Measurements from ENCODE around the gene SETDB2. TPM values are rescaled to one million over a fixed set of nuclear protein-coding genes. Genes with fewer than 3 reads are reported as not detected.
"Not testable (repeated sequence)": the region's sequence is repeated elsewhere in the genome, so short reads cannot be mapped to it uniquely, and the experiment has no call there.

The SETDB2 gene
- total RNA-seq, 1 donor: 11.0 TPM

- H3K4me3 ChIP-seq (ENCODE audit: low read depth, low read length): no peak overlapping the region
- no peak for TF ChIP-seq CTCF (IDR thresholded peaks at IDR 0.05; ENCODE audit: insufficient read depth, low read length)
Observed at GRCh38 chr13:49481788-49482187, 37.7 kb downstream of the SETDB2 start.

GRCh38 chr13:49488563-49488962, 44.5 kb downstream of the SETDB2 start:
- no peak for TF ChIP-seq CTCF (IDR thresholded peaks at IDR 0.05; ENCODE audit: insufficient read depth, low read length)
- H3K4me3 ChIP-seq (ENCODE audit: low read depth, low read length): no peak overlapping the region
- DNase-seq (ENCODE audit: low read depth): no peak

More at GRCh38 chr13:49481788-49482187, 37.7 kb downstream of the SETDB2 start:
- DNase-seq (ENCODE audit: low read depth): no peak

GRCh38 chr13:49494645-49495044, 50.6 kb downstream of the SETDB2 start:
- peak overlapping the region; percentile 50 for H3K4me3 ChIP-seq (ENCODE audit: low read depth, low read length)
- no peak for TF ChIP-seq CTCF (IDR thresholded peaks at IDR 0.05; ENCODE audit: insufficient read depth, low read length)
- no peak for DNase-seq (ENCODE audit: low read depth)

- peak; percentile 2 for TF ChIP-seq CTCF (IDR thresholded peaks at IDR 0.05; ENCODE audit: insufficient read depth, low read length)
Observed at GRCh38 chr13:49495783-49496762, 52.0 kb downstream of the SETDB2 start, which contains the start of gene PHF11. PHF11 (plus strand) TSS chr13:49495953; CDS start chr13:49496002, 49 bp downstream.

GRCh38 chr13:49496837-49497236, 52.8 kb downstream of the SETDB2 start:
- not testable (repeated sequence) for H3K4me3 ChIP-seq (ENCODE audit: low read depth, low read length); DNase-seq (ENCODE audit: low read depth)

More at GRCh38 chr13:49495783-49496762, 52.0 kb downstream of the SETDB2 start, which contains the start of gene PHF11:
- DNase-seq (ENCODE audit: low read depth): peak; percentile 70
- peak within 1 kb of the TSS; percentile 66 for H3K4me3 ChIP-seq (ENCODE audit: low read depth, low read length)

GRCh38 chr13:49497272-49497671, 53.2 kb downstream of the SETDB2 start:
- H3K4me3 ChIP-seq (ENCODE audit: low read depth, low read length): no peak overlapping the region
- no peak for DNase-seq (ENCODE audit: low read depth)
- no peak for TF ChIP-seq CTCF (IDR thresholded peaks at IDR 0.05; ENCODE audit: insufficient read depth, low read length)

GRCh38 chr13:49498206-49498605, 54.1 kb downstream of the SETDB2 start:
- H3K4me3 ChIP-seq (ENCODE audit: low read depth, low read length): no peak overlapping the region
- no peak for TF ChIP-seq CTCF (IDR thresholded peaks at IDR 0.05; ENCODE audit: insufficient read depth, low read length)
- DNase-seq (ENCODE audit: low read depth): no peak

Measured in fibroblast of the aortic adventitia (primary cell).